ENCODE data around the gene MBD6.

Gene MBD6

GRCh38 chr12:57552306-57552651 is 29.7 kb downstream of the MBD6 start:
- TF ChIP-seq, protein P1, sequence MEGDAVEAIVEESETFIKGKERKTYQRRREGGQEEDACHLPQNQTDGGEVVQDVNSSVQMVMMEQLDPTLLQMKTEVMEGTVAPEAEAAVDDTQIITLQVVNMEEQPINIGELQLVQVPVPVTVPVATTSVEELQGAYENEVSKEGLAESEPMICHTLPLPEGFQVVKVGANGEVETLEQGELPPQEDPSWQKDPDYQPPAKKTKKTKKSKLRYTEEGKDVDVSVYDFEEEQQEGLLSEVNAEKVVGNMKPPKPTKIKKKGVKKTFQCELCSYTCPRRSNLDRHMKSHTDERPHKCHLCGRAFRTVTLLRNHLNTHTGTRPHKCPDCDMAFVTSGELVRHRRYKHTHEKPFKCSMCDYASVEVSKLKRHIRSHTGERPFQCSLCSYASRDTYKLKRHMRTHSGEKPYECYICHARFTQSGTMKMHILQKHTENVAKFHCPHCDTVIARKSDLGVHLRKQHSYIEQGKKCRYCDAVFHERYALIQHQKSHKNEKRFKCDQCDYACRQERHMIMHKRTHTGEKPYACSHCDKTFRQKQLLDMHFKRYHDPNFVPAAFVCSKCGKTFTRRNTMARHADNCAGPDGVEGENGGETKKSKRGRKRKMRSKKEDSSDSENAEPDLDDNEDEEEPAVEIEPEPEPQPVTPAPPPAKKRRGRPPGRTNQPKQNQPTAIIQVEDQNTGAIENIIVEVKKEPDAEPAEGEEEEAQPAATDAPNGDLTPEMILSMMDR (IDR thresholded peaks at IDR 0.05; ENCODE audit: poor library complexity, severe bottlenecking) = no peak
- ATAC-seq (ENCODE audit: low read depth) (no peak), DNase-seq (ENCODE audit: low spot score) (no peak)
- Histone ChIP-seq H3K4me1 (ENCODE audit: insufficient read depth, poor library complexity, severe bottlenecking) (no peaks in the 10 kb centered on the region), H3K36me3 (ENCODE audit: low read depth) (no peaks in the 10 kb centered on the region), H3K27me3 (ENCODE audit: insufficient read depth, poor library complexity, severe bottlenecking) (no peaks in the 10 kb centered on the region), H3K27ac (ENCODE audit: poor library complexity, severe bottlenecking) (no peak overlapping the region), H3K4me3 (ENCODE audit: severe bottlenecking) (no peak overlapping the region), H3K9me3 (ENCODE audit: severe bottlenecking) (no peaks in the 10 kb centered on the region)

DNA sequence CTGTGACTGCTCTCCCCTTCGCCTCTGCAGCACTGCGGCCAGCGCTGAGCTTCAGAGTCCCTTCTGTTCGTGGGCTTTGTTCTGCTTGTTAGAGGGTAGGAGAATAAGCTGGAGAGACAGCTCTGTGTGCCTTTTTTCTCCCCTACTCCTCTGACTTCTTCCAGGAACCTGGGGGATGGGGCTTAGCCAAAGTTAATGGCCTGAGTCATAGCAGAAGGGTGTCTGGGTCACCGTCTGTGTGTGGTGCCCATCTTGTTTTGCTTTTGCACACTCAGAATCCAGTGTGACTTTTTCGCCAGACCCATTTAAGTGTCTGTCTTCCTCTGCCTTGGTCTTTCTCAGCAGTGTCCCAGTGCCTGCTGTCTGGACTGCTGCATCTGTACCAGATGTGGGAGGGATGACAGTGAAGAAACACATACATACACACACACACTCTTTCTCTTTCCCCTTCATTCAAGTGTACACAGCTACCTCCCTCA is 30.2 kb downstream of the MBD6 start:
- no peak for ATAC-seq (ENCODE audit: low read depth)

DNA sequence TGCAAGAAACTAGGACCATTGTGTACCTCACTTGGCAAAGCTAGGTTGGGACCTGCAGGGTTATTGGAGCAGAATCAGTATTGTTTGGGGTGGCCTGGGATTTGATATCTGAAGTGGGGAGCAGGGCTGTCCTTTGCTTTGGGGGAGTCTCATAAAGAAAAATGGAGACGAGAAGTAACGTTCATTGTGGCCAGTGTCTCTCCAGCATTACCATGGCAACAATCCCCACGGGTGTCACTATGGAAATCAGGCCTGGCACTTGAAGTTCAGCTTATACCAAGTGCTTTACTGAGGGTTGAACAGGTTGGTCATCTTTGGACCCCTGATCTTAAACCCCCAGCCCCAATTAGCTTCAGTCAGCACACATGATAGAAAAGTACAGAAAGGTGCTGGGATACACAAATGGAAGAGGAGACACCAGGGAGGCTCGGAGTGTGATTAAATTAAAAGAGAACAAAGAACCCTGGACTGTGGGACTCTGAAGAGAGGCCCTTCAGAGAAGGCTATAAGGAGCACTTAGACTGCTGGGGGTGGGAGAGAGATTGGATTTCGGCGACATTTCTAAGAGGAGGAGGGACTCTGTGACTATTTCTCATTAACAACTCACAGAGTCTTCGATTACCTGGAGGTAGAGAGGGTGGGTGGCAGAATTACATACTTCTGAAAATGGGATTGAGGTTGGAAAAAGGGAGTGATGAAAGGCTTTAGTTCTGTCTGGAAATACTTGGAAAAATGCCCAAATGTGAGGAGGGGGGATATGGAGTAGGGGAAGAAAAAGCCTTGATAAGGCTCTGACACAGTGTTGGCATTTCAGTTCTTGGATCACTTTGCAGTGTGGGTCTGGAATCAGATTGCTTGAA is 30.9 kb downstream of the MBD6 start:
- H3K36me3 ChIP-seq (ENCODE audit: low read depth) = no peaks in the 10 kb centered on the region
- H3K9me3 ChIP-seq (ENCODE audit: severe bottlenecking) = no peaks in the 10 kb centered on the region
- H3K27ac ChIP-seq (ENCODE audit: poor library complexity, severe bottlenecking) = no peak overlapping the region
- H3K4me1 ChIP-seq (ENCODE audit: insufficient read depth, poor library complexity, severe bottlenecking) = no peaks in the 10 kb centered on the region
- H3K27me3 ChIP-seq (ENCODE audit: insufficient read depth, poor library complexity, severe bottlenecking) = no peaks in the 10 kb centered on the region
- no peak for ATAC-seq (ENCODE audit: low read depth)
- DNase-seq (ENCODE audit: low spot score) = no peak
- TF ChIP-seq, protein P1 (IDR thresholded peaks at IDR 0.05; ENCODE audit: poor library complexity, severe bottlenecking) = no peak
- H3K4me3 ChIP-seq (ENCODE audit: severe bottlenecking) = no peak overlapping the region

More for the DNA sequence above, 30.2 kb downstream of the MBD6 start:
- Histone ChIP-seq H3K27me3 (ENCODE audit: insufficient read depth, poor library complexity, severe bottlenecking) (no peaks in the 10 kb centered on the region), H3K27ac (ENCODE audit: poor library complexity, severe bottlenecking) (no peak overlapping the region), H3K36me3 (ENCODE audit: low read depth) (no peaks in the 10 kb centered on the region), H3K4me3 (ENCODE audit: severe bottlenecking) (no peak overlapping the region), H3K4me1 (ENCODE audit: insufficient read depth, poor library complexity, severe bottlenecking) (no peaks in the 10 kb centered on the region), H3K9me3 (ENCODE audit: severe bottlenecking) (no peaks in the 10 kb centered on the region)
- no peak for DNase-seq (ENCODE audit: low spot score)
- TF ChIP-seq, protein P1 (IDR thresholded peaks at IDR 0.05; ENCODE audit: poor library complexity, severe bottlenecking) = no peak

DNA sequence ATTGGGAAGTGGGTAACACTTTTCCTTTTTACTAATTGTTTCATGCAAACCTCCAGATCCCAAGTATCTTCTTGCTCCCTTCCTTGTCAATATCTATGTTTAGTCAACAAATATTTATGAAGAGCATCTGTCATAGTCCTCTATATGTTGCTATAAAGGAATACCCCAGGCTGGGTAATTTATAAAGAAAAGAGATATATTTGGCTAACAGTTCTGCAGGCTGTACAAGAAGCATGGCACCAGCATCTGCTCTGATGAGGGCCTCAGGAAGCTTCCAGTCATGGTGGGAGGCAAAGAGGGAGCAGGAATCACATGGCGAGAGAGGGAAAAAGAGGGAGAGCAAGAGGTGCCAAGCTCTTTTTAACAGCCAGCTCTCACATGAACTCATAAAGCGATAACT is 31.8 kb downstream of the MBD6 start:
- no peaks in the 10 kb centered on the region for H3K4me1 ChIP-seq (ENCODE audit: insufficient read depth, poor library complexity, severe bottlenecking)
- no peaks in the 10 kb centered on the region for H3K27me3 ChIP-seq (ENCODE audit: insufficient read depth, poor library complexity, severe bottlenecking)
- H3K36me3 ChIP-seq (ENCODE audit: low read depth) = no peaks in the 10 kb centered on the region
- H3K4me3 ChIP-seq (ENCODE audit: severe bottlenecking) = no peak overlapping the region
- H3K27ac ChIP-seq (ENCODE audit: poor library complexity, severe bottlenecking) = no peak overlapping the region
- ATAC-seq (ENCODE audit: low read depth) (no peak), DNase-seq (ENCODE audit: low spot score) (no peak)
- H3K9me3 ChIP-seq (ENCODE audit: severe bottlenecking) = no peaks in the 10 kb centered on the region
- TF ChIP-seq, protein P1 (IDR thresholded peaks at IDR 0.05; ENCODE audit: poor library complexity, severe bottlenecking) = no peak

DNA sequence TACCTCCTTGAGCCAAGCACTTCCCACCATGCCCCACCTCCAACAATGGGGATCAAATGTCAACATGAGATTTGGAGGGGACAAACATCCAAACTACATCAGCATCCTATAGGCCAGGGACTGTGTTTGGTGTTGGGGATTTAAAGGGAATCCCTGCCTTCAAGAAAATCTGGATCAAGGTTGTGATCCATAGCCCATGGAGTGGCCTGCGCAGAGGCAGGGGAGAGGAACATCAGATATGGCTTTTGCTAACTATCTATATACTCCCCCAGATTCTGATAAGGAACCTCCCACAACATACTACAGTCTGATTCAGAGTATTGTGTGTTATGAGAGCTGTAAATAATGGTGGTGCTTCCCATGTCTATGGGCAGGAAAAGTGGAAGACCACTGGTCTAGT is 32.3 kb downstream of the MBD6 start:
- Histone ChIP-seq H3K36me3 (ENCODE audit: low read depth) (no peaks in the 10 kb centered on the region), H3K4me3 (ENCODE audit: severe bottlenecking) (no peak overlapping the region)
- TF ChIP-seq, protein P1 (IDR thresholded peaks at IDR 0.05; ENCODE audit: poor library complexity, severe bottlenecking) = no peak

More for the DNA sequence above, 32.3 kb downstream of the MBD6 start:
- no peak for DNase-seq (ENCODE audit: low spot score)
- Histone ChIP-seq H3K4me1 (ENCODE audit: insufficient read depth, poor library complexity, severe bottlenecking) (no peaks in the 10 kb centered on the region), H3K27ac (ENCODE audit: poor library complexity, severe bottlenecking) (no peak overlapping the region), H3K27me3 (ENCODE audit: insufficient read depth, poor library complexity, severe bottlenecking) (no peaks in the 10 kb centered on the region), H3K9me3 (ENCODE audit: severe bottlenecking) (no peaks in the 10 kb centered on the region)
- no peak for ATAC-seq (ENCODE audit: low read depth)

Measured in RWPE2 (cell line).